ENCODE measurements around the gene HSD11B2.

DNA sequence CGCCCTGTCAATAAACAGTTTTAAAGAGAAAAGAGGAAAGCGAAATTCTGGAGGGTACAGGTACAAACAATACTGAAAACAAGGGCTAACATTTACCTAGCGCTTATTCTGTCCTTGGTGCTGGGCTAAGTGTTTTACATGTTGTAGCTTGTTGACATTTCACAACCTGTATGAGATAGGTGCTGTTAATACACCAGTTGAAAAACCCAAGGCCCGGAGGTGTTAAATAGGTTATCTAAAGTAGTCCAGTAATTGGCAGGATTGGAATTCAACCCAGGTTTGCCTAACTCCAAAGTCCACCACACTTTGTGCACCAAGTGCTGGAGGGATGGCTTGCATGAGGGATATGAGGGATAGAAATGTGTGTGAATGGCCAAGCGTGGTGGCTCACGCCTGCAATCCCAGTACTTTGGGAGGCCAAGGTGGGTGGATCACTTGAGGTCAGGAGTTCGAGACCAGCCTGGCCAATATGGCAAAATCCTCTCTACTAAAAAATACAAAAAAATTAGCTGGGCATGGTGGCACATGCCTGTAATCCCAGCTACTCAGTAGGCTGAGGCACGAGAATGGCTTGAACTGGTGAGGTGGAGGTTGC lies 47.1 kb downstream of the HSD11B2 start:
- TF ChIP-seq, protein P1, sequence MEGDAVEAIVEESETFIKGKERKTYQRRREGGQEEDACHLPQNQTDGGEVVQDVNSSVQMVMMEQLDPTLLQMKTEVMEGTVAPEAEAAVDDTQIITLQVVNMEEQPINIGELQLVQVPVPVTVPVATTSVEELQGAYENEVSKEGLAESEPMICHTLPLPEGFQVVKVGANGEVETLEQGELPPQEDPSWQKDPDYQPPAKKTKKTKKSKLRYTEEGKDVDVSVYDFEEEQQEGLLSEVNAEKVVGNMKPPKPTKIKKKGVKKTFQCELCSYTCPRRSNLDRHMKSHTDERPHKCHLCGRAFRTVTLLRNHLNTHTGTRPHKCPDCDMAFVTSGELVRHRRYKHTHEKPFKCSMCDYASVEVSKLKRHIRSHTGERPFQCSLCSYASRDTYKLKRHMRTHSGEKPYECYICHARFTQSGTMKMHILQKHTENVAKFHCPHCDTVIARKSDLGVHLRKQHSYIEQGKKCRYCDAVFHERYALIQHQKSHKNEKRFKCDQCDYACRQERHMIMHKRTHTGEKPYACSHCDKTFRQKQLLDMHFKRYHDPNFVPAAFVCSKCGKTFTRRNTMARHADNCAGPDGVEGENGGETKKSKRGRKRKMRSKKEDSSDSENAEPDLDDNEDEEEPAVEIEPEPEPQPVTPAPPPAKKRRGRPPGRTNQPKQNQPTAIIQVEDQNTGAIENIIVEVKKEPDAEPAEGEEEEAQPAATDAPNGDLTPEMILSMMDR (IDR thresholded peaks at IDR 0.05; ENCODE audit: poor library complexity): no peak
- TF ChIP-seq EZH2 (IDR thresholded peaks at IDR 0.05; ENCODE audit: borderline replicate concordance) (no peak), EZH2phosphoT487 (IDR thresholded peaks at IDR 0.05; ENCODE audit: low read depth, severe bottlenecking, unreplicated experiment) (no peak)
